Caco-2 (cell line): ENCODE data around the gene ARPC4. TPM values are rescaled to one million over a fixed set of nuclear protein-coding genes. Genes with fewer than 3 reads are reported as not detected.

Experiments
- BruUV-seq: library from RNA; stranded (reverse); fragments of 400-500 nt; replicated peaks from 2 replicates; lab custom pipeline; 2021; lab: Mats Ljungman, UMichigan
- CTCF ChIA-PET: fragments of 300-600 bp; sonication (Branson Sonifier 250); formaldehyde crosslinking; loops from one replicate; lab custom pipeline; 2022; ENCODE audit warnings: antibody characterized with exemption; lab: Charles Lee
- POLR2A ChIA-PET: fragments of 300-600 bp; sonication (Branson Sonifier 250); formaldehyde crosslinking; loops from one replicate; lab custom pipeline; 2022; ENCODE audit warnings: antibody characterized with exemption; lab: Charles Lee
- DNase-seq, 2 experiments: peaks; one replicate each; pipeline versions ENCODE4 v3.0.0 to v3.0.0-alpha.2; 2020 to 2022
- H3K27me3 ChIP-seq: replicated peaks from 2 replicates; pipeline ENCODE4 v1.6.0; 2011; ENCODE audit warnings: low read length; ENCODE audit not compliant: control insufficient read depth, insufficient read depth
- H3K36me3 ChIP-seq: 2 replicates; pipeline ENCODE4 v1.5.1; 2011; ENCODE audit warnings: low read length; ENCODE audit not compliant: control insufficient read depth, insufficient read depth
- H3K4me1 ChIP-seq: fragments of 250-450 bp; sonication (Bioruptor Pico); 2 replicates; pipeline ENCODE4 v1.5.1; 2020; ENCODE audit warnings: mild to moderate bottlenecking
- H3K4me3 ChIP-seq: 2 replicates; pipeline ENCODE4 v1.5.1; 2011; ENCODE audit warnings: low read depth, mild to moderate bottlenecking, control low read depth, low read length
- H3K9me3 ChIP-seq: fragments of 250-450 bp; sonication (Bioruptor Pico); 2 replicates; pipeline ENCODE4 v1.5.1; 2020; ENCODE audit warnings: mild to moderate bottlenecking, moderate library complexity
- H3K27ac Mint-ChIP-seq: one replicate; pipeline ENCODE4 v1.8.0; 2022; ENCODE audit warnings: mixed read lengths; ENCODE audit not compliant: unreplicated experiment
- H3K27me3 Mint-ChIP-seq: one replicate; pipeline ENCODE4 v1.8.0; 2022; ENCODE audit warnings: mixed read lengths; ENCODE audit not compliant: insufficient read depth, unreplicated experiment
- H3K36me3 Mint-ChIP-seq: one replicate; pipeline ENCODE4 v1.8.0; 2022; ENCODE audit warnings: mild to moderate bottlenecking, mixed read lengths; ENCODE audit not compliant: insufficient read depth, unreplicated experiment
- H3K4me1 Mint-ChIP-seq: one replicate; pipeline ENCODE4 v1.8.0; 2022; ENCODE audit warnings: low read depth, mixed read lengths; ENCODE audit not compliant: unreplicated experiment
- H3K4me3 Mint-ChIP-seq: one replicate; pipeline ENCODE4 v1.8.0; 2022; ENCODE audit warnings: mild to moderate bottlenecking, moderate library complexity, mixed read lengths; ENCODE audit not compliant: unreplicated experiment
- H3K9me3 Mint-ChIP-seq: one replicate; pipeline ENCODE4 v1.8.0; 2022; ENCODE audit warnings: mixed read lengths; ENCODE audit not compliant: unreplicated experiment
- intact Hi-C: fragments of 100-400 bp; cut with micrococcal nuclease; formaldehyde crosslinking; loops from one replicate; pipeline ENCODE4 v1.10.0; 2022; ENCODE audit not compliant: unreplicated experiment
- total RNA-seq: library from RNA; stranded (reverse); gene quantifications from 2 replicates; pipeline ENCODE4 v1.2.3, GENCODE V29; 2022
- TF ChIP-seq, protein P1 (sequence below), 2 experiments: fragments of 200-600 bp in 1 of 2; IDR thresholded peaks; 1 replicate in 1 of 2; 2 replicates in 1 of 2; pipeline versions ENCODE4 v1.5.1 to v1.8.0; 2011 to 2022; ENCODE audit warnings: antibody characterized with exemption in 1 of 2, control low read depth in 1 of 2, inconsistent platforms in 1 of 2, low read depth in 1 of 2, low read length in 1 of 2, mild to moderate bottlenecking in 1 of 2, moderate library complexity in 1 of 2; ENCODE audit not compliant: insufficient read depth in 1 of 2, severe bottlenecking in 1 of 2, unreplicated experiment in 1 of 2

ARPC4 gene
- total RNA-seq, 1 experiment from 2014 or later: 158 TPM

- CTCF ChIA-PET: interaction anchor here (1.3 kb wide), 1 partner anchor 74 kb away, joined by 3 read pairs; no protein-coding TSS in a partner anchor
Observed at GRCh38 chr3:9841015-9841414, 48.1 kb downstream of the ARPC4 start.

GRCh38 chr3:9843715-9844438 is 51.0 kb downstream of the ARPC4 start, which contains the start of gene RPUSD3:
Gene RPUSD3 (minus strand): TSS chr3:9844008. CDS start chr3:9843990, 18 bp downstream.
- H3K27me3 Mint-ChIP-seq: no peaks in the 10 kb centered on the region
- TF ChIP-seq, protein P1, sequence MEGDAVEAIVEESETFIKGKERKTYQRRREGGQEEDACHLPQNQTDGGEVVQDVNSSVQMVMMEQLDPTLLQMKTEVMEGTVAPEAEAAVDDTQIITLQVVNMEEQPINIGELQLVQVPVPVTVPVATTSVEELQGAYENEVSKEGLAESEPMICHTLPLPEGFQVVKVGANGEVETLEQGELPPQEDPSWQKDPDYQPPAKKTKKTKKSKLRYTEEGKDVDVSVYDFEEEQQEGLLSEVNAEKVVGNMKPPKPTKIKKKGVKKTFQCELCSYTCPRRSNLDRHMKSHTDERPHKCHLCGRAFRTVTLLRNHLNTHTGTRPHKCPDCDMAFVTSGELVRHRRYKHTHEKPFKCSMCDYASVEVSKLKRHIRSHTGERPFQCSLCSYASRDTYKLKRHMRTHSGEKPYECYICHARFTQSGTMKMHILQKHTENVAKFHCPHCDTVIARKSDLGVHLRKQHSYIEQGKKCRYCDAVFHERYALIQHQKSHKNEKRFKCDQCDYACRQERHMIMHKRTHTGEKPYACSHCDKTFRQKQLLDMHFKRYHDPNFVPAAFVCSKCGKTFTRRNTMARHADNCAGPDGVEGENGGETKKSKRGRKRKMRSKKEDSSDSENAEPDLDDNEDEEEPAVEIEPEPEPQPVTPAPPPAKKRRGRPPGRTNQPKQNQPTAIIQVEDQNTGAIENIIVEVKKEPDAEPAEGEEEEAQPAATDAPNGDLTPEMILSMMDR (IDR thresholded peaks at IDR 0.05; ENCODE audit: insufficient read depth in 1 of 2, low read depth in 1 of 2, low read length in 1 of 2, severe bottlenecking in 1 of 2, unreplicated experiment in 1 of 2): no peak
- peaks cover 14% of the 10 kb centered on the region for H3K4me1 Mint-ChIP-seq
- H3K4me3 Mint-ChIP-seq: peak within 1 kb of the TSS; percentile 99
- POLR2A ChIA-PET: interaction anchor here (0.5 to 0.8 kb wide), 3 partner anchors 40 to 447 kb away, joined by 3 read pairs; no protein-coding TSS in a partner anchor
- Histone ChIP-seq H3K27me3 (no peaks in the 10 kb centered on the region), H3K9me3 (no peaks in the 10 kb centered on the region), H3K4me3 (peak within 1 kb of the TSS; percentile 79), H3K36me3 (no peaks in the 10 kb centered on the region), H3K4me1 (peaks cover 20% of the 10 kb centered on the region)
- H3K27ac Mint-ChIP-seq: peak within 1 kb of the TSS; percentile 94
- peak; percentile 96 to 98 for DNase-seq
- intact Hi-C loops: loop anchor here (2.0 to 5.0 kb wide), 4 partner anchors 35 to 88 kb away; partner anchors contain the start of genes CRELD1 and IL17RC
- peaks cover 25% of the 10 kb centered on the region for H3K36me3 Mint-ChIP-seq
- no peaks in the 10 kb centered on the region for H3K9me3 Mint-ChIP-seq
- CTCF ChIA-PET: interaction anchor here (0.7 to 1.7 kb wide), 2 partner anchors 73 to 89 kb away, joined by 3 to 5 read pairs; partner anchors contain the start of gene IL17RC
- no TSS peak for BruUV-seq

More at GRCh38 chr3:9841015-9841414, 48.1 kb downstream of the ARPC4 start:
- no peaks in the 10 kb centered on the region for H3K9me3 Mint-ChIP-seq
- Histone ChIP-seq H3K9me3 (no peaks in the 10 kb centered on the region), H3K36me3 (peaks cover 1% of the 10 kb centered on the region; the same call in 1 of the 2 replicates), H3K4me1 (0 out of 2 replicates have a peak, but pooled peaks cover 5% of the 10 kb centered on the region), H3K27me3 (no peaks in the 10 kb centered on the region), H3K4me3 (no peak overlapping the region)
- H3K4me1 Mint-ChIP-seq: peaks cover 8% of the 10 kb centered on the region
- peaks cover 33% of the 10 kb centered on the region for H3K36me3 Mint-ChIP-seq
- TF ChIP-seq, protein P1 (IDR thresholded peaks at IDR 0.05; ENCODE audit: insufficient read depth in 1 of 2, low read depth in 1 of 2, low read length in 1 of 2, severe bottlenecking in 1 of 2, unreplicated experiment in 1 of 2): no peak
- H3K4me3 Mint-ChIP-seq: no peak overlapping the region
- POLR2A ChIA-PET: no interaction called here
- no peak for DNase-seq
- no peaks in the 10 kb centered on the region for H3K27me3 Mint-ChIP-seq
- intact Hi-C loops: loop anchor here (5.0 kb wide), 3 partner anchors 56 to 91 kb away; partner anchors contain the start of genes CRELD1 and IL17RC
- no TSS peak for BruUV-seq
- no peak overlapping the region for H3K27ac Mint-ChIP-seq

DNA sequence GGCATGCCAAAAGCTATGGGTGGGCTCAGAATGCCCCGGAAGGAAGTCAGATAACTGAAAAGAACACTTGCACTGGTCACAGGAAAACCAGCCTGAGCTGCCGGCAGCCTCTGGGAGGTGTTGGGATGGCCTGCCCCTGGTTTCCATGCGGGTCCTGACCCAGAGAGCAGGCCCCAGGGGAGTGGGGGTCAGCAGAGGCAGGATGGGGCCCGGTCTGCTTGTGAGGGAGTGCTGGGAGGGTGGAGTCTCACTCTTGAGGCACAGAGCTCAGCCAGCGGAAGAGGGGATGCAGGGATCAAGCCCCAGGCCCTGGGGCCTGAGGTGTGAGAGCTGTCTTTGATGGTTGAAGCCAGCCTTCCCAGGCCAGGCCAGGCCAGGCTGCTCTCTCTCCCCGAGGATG is 53.3 kb downstream of the ARPC4 start:
- intact Hi-C loops: no loop called here
- TF ChIP-seq, protein P1 (IDR thresholded peaks at IDR 0.05; ENCODE audit: insufficient read depth in 1 of 2, low read depth in 1 of 2, low read length in 1 of 2, severe bottlenecking in 1 of 2, unreplicated experiment in 1 of 2): no peak

More for the DNA sequence above, 53.3 kb downstream of the ARPC4 start:
- no peak overlapping the region for H3K4me3 ChIP-seq
- no peaks in the 10 kb centered on the region for H3K9me3 ChIP-seq
- BruUV-seq: no TSS peak
- POLR2A ChIA-PET: interaction anchor here (0.5 kb wide), 1 partner anchor 86 kb away, joined by 9 read pairs; no protein-coding TSS in a partner anchor
- Mint-ChIP-seq H3K9me3 (no peaks in the 10 kb centered on the region), H3K36me3 (peaks cover 19% of the 10 kb centered on the region), H3K27me3 (no peaks in the 10 kb centered on the region), H3K27ac (no peak overlapping the region), H3K4me3 (no peak overlapping the region), H3K4me1 (peaks cover 14% of the 10 kb centered on the region)
- DNase-seq: no peak
- CTCF ChIA-PET: interaction anchor here (0.8 kb wide), 1 partner anchor 101 kb away, joined by 4 read pairs; no protein-coding TSS in a partner anchor
- H3K4me1 ChIP-seq: peaks cover 31% of the 10 kb centered on the region
- H3K36me3 ChIP-seq: no peaks in the 10 kb centered on the region
- no peaks in the 10 kb centered on the region for H3K27me3 ChIP-seq
